DMS79 treated with DMSO at 0.1 percent for 48 hours (cell line): ENCODE measurements around the gene FHIT.

Source experiments
- DNase-seq: peaks from one replicate; lab custom pipeline; 2025; lab: John Stamatoyannopoulos, UW

FHIT gene

DNA sequence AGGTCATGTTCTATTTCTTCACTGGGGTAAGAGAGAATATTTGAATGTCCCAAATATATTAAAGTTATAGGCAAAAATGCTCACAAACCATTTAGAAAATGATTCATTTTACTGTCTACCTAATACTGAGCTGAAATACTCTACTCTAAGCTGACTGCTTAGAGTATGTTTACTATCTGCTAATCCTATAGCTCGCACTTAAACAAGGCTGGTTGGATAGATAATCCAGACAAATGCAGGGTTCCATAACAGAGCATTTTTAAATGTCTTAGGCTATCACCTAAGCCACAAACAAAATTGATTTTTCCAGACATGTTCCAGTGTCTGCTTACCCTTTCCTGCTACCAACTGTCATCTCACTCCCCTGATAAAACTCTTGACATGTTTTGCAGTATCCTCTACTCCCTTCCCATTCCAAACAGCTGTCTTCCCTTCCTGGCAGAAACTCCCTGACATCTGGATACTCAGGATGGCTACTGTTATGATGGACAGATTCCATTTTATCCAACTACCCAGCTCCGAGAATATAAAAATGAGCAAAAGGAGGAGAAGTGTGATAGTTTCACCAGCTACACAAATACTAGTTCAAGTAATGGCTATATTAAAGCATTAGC is 1034.7 kb downstream of the FHIT start:
- DNase-seq, result no peak

DNA sequence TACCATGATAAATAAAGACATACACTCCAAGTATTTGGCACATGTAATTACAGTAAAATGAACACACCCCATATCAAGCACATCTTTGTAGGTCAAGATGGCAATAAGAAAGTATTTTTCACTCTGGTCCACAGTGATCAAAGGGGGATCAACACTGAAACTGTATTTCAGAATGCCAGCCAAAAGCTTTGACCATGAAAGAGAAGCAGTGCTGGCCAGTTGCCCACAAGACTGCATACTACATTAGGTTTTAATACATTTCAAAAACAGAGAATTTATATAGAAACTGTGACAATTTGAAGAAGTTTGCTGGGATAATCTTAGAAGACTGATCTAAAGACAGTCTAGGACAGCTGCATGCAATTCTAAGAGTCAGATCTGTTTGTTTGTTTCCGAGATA is 1035.3 kb downstream of the FHIT start:
- DNase-seq, result no peak

DNA sequence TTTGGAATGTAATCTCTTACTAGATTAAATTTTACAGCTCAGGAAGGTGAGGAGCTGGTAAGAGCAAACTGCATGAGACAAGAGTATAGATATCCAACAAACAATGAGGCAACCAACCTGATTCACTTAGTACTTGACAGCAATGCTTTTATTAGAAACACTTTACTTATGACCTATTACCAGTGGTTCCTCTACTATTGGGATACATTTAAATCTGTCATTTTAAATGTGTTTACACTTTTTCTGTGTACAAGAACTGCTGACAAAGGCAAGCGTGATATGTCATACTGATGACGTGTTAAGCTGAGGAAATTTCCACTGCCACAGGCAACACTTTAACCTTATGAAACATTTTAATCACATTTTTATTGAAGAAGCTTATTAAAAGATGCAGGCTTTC is 1043.3 kb downstream of the FHIT start:
- no peak for DNase-seq

DNA sequence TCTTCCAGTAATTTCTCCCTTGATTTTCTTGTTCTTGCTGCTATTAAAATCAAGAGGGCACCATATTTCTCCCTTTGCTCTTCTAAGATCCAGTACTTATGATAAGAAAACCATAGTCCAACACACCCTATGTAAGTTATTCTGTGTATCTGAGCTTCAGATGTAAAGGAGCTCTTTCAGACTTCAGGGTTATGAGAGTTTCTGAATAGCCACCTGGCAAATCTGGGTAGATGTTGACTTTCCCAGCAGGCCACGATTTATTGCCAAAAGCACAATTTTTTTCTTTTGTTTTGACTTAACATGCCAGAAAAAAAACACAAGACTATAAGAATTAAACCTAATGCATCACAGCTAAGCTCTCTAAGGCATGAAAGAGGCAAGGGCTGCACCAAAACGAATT is 1045.0 kb downstream of the FHIT start:
- DNase-seq, result no peak

DNA sequence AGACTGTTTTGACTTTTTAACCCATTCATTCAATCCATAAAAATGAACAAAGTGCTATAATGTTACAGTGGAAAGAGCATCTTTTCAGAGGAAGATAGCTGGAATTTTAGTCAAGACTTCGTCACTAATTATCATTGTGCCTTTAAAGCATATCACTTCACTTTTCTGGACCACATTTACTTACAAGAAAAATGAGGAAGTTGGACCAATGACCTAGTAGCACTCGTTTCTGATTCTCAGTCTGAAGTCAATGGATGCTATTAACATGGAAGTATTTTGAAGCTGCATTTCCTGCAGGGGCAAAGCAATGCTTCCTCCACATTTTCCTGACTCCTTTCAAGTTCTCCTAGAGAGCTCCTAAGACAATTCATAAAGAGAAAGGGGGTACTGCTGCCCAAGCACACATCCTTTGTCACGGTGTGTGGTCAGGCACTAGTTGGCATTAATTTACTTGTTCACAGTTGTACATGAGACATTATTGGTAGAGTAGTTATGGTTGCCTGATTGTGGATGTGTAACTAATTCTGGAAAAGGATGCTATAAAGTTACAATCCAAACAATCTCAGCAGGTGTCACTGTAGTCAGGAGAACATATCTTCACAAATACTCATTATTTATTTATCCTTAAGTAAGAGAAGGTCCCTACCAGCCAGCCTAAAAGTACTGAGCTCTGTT is 1049.1 kb downstream of the FHIT start:
- peak; percentile 22 for DNase-seq

DNA sequence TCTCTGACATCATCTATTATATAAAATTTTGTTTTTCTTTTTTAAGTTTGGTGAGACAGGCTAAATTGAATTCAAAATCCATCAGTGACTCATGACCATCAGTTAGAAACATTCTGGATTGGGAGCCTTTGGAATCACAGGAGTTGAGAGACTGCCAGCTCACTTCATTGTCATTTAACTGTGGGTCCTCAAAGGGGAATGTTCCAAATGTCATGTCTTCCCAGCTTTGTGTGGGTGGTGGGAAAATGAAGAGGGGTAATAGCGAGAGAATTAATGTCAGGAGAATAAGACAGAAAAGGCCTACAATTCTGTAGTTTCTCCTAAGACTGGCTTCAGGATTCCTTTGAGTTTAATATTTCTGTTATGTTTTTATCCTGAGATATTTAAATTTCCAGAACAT is 1051.9 kb downstream of the FHIT start:
- no peak for DNase-seq

DNA sequence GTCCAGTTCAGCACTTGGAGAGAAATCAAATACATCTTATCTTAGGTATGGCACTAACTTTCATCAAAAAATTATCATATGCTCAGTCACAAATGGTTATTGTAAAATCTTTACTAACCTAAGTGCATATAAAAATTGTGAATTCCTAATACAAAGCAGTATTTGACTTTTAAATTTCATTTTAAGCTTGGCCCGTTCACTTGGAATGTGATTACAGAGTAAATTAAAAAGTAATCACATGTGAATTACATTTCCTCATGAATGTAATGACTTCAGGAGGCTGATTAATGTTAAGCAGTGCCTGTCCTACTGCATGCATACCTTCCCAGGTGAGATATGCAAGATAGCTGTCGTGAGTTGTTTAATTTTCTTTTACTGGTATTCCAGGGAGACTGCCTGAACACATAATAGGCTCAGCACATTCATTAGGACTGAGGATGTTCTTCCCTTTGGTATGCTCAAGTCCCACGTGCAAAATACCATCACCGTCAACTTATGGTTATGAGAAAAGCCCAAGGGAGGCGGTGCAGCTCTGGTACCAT is 1053.0 kb downstream of the FHIT start:
- no peak for DNase-seq

DNA sequence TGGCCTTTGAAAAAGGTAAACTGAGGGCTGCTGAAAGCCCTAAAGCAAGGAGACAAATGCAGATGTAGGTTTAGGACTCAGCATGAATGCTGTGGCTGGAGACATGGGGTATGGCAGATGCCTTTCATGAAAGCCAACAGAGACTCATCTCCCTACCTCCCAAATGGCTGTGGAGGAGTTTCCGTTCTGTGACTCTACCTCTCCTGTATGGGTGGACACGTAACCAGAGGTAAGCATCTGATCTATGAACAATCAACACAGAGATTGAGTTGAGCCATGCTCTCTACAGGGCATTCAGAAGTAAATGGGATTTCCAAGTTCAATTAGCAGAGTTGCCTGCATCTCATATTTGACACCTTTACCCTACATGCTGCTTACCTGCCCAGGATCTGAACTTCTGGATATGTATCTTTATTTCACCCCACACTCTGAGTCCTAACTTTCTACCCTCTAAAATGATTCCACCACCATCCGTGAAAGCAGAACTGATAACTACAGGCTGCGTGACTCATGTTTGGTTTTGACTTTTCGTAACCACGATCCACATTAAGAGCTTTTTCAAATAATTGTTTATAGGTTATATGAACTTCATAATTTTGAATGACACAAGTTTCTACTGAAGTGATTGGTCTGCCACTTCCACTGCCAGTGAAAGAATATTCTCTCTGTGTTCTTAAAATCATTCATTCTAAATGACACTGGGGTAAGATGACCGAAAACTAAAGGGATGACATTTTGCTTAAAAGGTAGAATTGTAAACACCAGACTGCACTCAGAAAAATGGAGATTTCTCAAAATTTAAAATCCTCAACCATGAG is 1058.7 kb downstream of the FHIT start:
- DNase-seq, result no peak

DNA sequence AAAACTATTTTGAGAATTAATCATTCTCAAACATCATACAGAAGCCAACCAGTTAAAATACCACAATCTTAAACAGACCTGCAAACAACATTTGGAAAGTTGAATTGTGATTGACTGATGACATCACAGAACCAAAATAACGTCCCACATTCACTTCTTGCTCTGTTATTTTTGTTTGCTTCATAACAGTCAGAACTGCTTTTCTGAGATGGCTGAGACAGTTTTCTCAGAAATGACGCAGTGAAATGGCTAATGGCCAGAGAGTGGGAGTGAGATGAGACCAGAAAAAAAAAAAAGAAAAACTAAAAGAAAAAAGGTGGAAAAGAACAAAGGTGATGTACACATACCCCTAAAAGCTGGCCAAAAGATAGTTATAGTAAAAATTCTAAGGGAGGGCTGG is 1061.2 kb downstream of the FHIT start:
- DNase-seq, result no peak

DNA sequence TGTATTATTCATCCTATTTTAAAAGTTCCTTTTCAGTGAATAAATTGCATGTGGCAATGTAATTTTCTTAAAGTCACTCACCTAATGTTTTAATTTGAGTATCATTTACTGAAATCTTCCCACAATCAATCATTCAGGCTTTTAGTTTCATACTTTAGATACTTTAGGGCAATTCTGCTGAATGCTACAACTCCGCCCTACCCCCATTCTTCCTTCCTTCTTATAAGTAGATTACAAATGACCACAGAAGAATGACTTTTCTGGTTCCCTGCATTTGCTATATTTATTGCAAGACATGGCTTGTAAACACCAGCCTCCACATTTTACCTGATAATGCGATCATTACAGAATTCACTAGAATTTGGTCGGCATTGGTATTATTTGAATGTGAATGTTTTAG is 1061.9 kb downstream of the FHIT start:
- no peak for DNase-seq

DNA sequence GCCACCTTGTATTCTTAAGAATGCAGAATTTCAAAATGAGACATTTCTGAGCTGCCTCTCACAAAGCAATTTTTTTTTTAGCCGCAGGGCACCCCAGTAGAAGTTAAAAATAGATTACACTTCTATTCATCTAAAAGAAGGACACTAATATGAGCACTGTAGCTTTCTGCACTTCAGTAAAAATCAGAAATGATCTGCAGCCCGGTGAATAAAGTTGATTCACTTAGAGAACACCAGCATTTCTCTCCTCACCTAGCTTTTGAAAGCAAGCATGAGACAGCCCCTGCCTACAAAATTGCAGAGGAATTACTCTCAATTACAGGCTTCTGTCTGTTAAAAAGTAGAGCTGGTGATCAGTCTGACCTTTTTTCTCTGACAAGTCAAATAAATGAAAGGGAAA is 1062.4 kb downstream of the FHIT start:
- no peak for DNase-seq

DNA sequence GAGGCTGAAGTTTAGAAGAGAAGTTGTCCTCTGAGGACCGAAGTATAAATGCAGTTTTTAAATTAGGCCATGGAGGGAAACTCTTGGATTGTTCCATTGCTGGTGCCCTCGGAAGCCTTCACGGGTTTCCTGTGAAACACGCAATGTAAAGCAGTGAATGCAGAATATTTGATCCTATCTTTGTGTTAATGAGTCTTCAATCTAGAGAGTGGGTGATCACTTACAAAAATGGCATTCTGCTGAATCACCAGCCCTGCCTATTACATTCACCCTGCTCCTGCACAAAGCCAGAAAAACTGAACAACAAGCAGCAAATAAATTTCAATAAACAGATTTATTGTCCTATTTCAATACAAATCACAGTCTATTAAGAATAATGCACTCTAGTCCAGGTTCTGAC is 1063.9 kb downstream of the FHIT start:
- no peak for DNase-seq

DNA sequence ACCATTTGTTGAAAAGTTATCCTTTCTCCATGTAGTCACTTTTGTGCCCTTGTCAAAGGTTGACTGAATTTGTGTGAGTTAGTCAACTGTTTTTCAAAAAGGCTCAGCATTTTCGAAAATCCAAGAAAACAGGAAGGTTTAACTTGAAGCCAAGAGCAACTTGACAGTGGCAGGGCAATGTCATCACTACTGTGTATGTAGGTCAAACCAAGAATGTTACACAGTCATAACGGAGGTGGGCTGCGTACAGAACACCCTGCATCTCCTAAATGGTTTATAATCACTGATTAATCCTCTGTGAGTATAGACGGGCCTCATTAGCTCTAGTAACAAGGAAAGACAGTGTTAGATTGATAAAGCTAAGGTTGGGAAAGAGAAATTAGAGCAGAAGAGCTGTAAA is 1064.9 kb downstream of the FHIT start:
- no peak for DNase-seq

DNA sequence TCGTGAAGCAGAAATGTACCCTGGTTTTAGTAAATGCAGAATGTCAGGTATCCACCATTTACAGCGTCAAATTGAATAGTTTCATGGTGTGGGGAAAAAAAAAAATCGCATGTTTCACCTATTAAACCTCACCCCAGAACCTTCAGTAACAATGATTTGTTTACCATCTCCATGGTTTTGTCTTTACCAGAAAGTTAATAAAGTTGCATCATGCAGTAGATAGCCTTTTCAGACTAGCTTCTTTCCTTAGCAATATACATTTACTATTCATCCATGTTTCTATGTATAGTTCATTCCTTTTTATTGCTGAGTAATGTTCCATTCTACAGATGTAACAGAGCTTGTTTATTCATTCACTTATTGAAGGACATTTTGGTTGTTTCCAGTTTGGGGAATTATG is 1066.1 kb downstream of the FHIT start:
- no peak for DNase-seq

DNA sequence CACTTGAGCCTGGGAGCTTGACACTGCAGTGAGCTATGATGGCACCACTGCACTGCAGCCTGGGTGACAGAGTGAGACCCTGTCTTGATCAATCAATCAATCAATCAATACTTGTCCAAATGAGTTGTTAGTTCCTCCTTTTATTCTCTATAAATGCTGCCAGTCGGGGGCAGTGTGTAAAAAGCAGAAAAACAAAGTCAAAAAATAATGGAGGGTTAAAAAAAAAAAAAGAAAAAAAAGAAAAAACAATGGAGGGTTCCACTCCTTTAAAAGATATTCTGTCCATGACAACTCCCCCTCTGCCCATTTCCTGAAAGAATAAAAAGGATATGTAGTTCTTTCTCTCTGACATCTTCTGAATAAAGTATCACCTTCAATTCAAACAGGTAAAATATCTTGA is 1068.6 kb downstream of the FHIT start:
- DNase-seq, result no peak

DNA sequence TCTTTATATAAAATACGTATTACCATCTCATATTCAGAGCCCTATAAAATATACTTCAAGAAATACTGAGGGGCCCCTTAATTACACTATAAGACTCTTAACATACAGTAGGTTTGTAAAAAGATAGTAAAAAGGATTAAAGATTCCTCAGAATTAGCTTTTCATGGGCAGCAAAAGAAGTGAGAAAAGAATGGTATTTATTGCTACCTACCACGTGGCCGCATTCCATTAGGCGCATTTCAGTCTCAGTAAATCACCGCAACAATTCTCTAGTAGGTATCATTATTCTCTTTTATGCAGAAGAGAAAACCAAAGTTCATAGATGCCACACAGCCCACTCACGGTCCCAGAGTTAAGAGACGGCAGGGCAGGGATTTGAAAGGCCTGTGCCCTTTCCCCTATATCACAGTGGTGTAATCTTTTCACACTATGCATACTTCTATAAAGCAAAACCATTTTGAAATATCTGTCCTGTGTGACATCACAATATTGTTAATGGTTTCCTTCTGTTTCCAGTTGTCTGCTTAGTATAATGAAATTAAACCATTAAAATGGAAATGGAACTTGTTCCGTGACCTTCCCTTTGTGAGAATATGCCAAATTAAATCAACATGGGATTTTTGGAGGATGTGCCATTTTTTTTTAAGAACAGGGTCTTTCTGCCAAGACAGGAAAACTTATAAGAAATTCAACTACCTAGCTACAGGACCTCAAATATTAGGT is 1072.2 kb downstream of the FHIT start:
- no peak for DNase-seq

DNA sequence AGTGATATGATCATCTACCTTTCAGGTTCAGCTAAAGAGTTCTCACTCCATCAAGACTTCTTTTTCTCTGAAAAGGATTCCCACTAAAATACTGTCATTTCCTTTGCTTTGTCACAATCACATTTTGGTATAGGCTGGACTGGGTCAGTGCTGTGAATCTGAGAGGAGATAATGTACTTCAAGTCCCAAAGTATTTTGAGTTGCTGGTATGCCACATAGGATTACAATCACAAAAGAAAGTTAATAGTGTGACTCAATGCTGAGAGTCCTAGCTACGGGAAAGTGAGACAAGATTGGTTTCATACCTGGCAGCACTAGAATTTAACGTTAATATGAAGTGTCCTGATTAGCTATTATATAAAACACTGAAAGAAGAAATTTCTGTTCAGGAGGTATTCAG is 1073.5 kb downstream of the FHIT start:
- no peak for DNase-seq

DNA sequence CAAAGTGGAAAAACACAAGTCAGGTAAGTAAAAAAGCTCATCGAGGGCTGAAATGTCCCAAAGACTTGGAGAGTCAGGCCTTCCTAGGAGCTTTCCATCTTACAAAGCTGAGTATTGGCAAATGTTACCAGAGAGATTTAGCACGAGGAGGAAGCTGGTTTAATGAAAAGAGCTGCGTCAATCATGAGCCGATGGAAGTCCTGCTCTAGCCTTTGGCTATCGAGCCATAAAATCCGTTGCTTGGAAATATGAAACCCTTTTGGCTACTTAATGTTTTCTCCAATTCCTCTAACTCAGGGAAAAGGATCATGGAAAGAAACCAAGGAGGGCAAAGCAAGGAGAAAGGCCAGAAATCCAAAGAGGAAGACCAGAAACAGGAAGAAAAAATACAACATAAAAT is 1074.6 kb downstream of the FHIT start:
- DNase-seq, result no peak

DNA sequence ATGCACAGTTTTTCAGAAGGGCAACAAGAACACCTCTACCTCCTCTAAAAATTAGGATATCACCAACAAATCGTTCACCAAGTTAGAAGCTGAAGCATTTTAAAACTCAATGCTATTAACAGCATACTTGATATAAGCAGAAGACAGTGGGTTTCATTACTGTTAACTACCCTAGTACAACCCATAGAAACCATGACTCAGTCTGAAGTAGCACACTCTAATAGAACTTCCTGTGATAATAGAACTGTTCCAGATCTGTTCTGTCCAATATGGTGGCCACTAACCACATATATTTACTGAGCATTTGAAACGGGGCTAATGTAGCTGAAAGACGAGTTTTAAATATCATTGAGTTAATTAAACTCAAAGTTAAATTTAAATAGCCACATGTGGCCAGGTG is 1075.6 kb downstream of the FHIT start:
- DNase-seq, result no peak

DNA sequence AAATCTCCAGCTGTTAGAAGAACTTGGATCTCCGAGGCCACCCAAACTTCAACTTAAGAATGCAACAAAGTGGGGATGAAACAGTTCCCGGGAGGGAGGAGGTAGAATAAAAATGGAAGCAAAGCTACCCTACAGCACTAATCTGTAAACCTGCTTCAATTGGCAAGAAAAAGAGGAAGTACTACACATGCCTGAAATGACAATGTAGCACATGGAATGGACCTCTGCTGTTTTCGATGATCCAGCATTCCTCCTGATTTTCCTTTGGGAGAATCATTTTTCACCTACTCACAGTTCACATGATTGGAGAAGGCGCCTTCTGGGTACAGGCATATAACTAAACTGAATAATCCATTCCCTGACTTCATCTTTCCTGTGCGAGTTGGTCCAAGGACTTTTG is 1081.5 kb downstream of the FHIT start:
- DNase-seq, result no peak

DNA sequence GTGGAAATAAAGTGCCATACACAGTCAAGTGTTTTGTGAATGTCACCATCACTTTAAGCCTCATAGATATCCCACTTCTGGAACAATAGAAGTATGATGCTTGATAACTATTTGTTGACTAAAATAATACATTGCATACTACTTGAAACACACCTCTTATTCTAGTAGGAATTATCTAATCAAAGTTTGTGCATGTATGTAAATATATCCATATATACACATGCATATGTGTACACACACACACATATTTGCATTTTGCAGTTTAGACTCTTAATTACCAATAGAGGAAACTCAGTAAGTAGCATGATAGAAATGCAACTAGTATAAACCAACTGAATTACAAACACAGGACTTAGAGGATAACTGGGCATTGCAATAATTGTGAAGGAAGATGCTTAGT is 1084.1 kb downstream of the FHIT start:
- peak; percentile 29 for DNase-seq
